Astrocyte of the hippocampus (primary cell): ENCODE results near the gene FAM20A.
"Not testable (repeated sequence)": the region's sequence is repeated elsewhere in the genome, so short reads cannot be mapped to it uniquely, and the experiment has no call there.

Experiments used
- DNase-seq: peaks from one replicate; pipeline ENCODE4 v3.0.0; 2011; ENCODE audit warnings: low read depth, low spot score

FAM20A gene

GRCh38 chr17:68495081-68495480, 106.1 kb downstream of the FAM20A start:
- no peak for DNase-seq

- DNase-seq, result not testable (repeated sequence)
Measured at GRCh38 chr17:68492394-68493054, 108.6 kb downstream of the FAM20A start.

- DNase-seq, result no peak
Measured at GRCh38 chr17:68491381-68492231, 109.6 kb downstream of the FAM20A start.

- DNase-seq, result no peak
Measured at GRCh38 chr17:68489919-68490318, 111.2 kb downstream of the FAM20A start.
